Neural progenitor cell (in vitro differentiated cells): ENCODE measurements around the gene ITGB5. TPM values are rescaled to one million over a fixed set of nuclear protein-coding genes. Genes with fewer than 3 reads are reported as not detected.

Experiments
- DNase-seq: peaks from one replicate; pipeline ENCODE4 v3.0.0-alpha.2; 2016; ENCODE audit warnings: low spot score
- H2AFZ ChIP-seq: fragments of 200-600 bp; sonication (generic); replicated peaks from 2 replicates; pipeline ENCODE4 v1.6.1; 2016; ENCODE audit warnings: antibody characterized with exemption
- H3F3A ChIP-seq: fragments of 200-600 bp; sonication (generic); 2 replicates; pipeline ENCODE4 v1.6.1; 2016; ENCODE audit warnings: antibody characterized with exemption, low read depth
- H3K27ac ChIP-seq: fragments of 200-600 bp; sonication (generic); 2 replicates; pipeline ENCODE4 v1.5.1; 2016; ENCODE audit warnings: mild to moderate bottlenecking
- H3K27me3 ChIP-seq: fragments of 200-600 bp; sonication (generic); 2 replicates; pipeline ENCODE4 v1.6.1; 2016; ENCODE audit warnings: mild to moderate bottlenecking, moderate library complexity
- H3K36me3 ChIP-seq: fragments of 200-600 bp; sonication (generic); 2 replicates; pipeline ENCODE4 v1.5.1; 2016
- H3K4me1 ChIP-seq: fragments of 200-600 bp; sonication (generic); 2 replicates; pipeline ENCODE4 v1.6.1; 2016; ENCODE audit warnings: mixed run types
- H3K4me2 ChIP-seq: fragments of 200-600 bp; sonication (generic); 2 replicates; pipeline ENCODE4 v1.6.1; 2016
- H3K4me3 ChIP-seq: fragments of 200-600 bp; sonication (generic); 2 replicates; pipeline ENCODE4 v1.5.1; 2016
- H3K79me2 ChIP-seq: fragments of 200-600 bp; sonication (generic); 2 replicates; pipeline ENCODE4 v1.6.1; 2016; ENCODE audit warnings: low read depth
- H3K9ac ChIP-seq: fragments of 200-600 bp; sonication (generic); 2 replicates; pipeline ENCODE4 v1.6.1; 2016
- H3K9me3 ChIP-seq: fragments of 200-600 bp; sonication (generic); 2 replicates; pipeline ENCODE4 v1.5.1; 2016; ENCODE audit warnings: low read depth
- H4K20me1 ChIP-seq: fragments of 200-600 bp; sonication (generic); 2 replicates; pipeline ENCODE4 v1.6.1; 2016; ENCODE audit warnings: low read depth
- H3K27ac Mint-ChIP-seq: 3 replicates; pipeline ENCODE4 v1.8.0; 2021; ENCODE audit warnings: mixed read lengths
- H3K27me3 Mint-ChIP-seq: 2 replicates; pipeline ENCODE4 v1.8.0; 2022; ENCODE audit warnings: low read depth, mild to moderate bottlenecking, inconsistent platforms, moderate library complexity, mixed read lengths; ENCODE audit not compliant: insufficient read depth
- H3K36me3 Mint-ChIP-seq: 3 replicates; pipeline ENCODE4 v1.8.0; 2021; ENCODE audit warnings: mixed read lengths
- H3K4me1 Mint-ChIP-seq: 3 replicates; pipeline ENCODE4 v1.8.0; 2021; ENCODE audit warnings: mixed read lengths
- H3K4me3 Mint-ChIP-seq: 3 replicates; pipeline ENCODE4 v1.8.0; 2021; ENCODE audit warnings: mild to moderate bottlenecking, moderate library complexity, mixed read lengths
- H3K9me3 Mint-ChIP-seq: 3 replicates; pipeline ENCODE4 v1.8.0; 2020; ENCODE audit warnings: mixed read lengths
- EZH2 ChIP-seq: fragments of 200-600 bp; sonication (generic); IDR thresholded peaks from 2 replicates; pipeline ENCODE4 v1.6.1; 2017; ENCODE audit warnings: antibody characterized with exemption, mild to moderate bottlenecking, moderate library complexity
- EZH2phosphoT487 ChIP-seq: fragments of 200-600 bp; sonication (generic); IDR thresholded peaks from 2 replicates; pipeline ENCODE4 v1.6.1; 2017; ENCODE audit warnings: antibody characterized with exemption
- total RNA-seq: library from RNA; depleted of rRNA; stranded (reverse); fragments of >200 nt; gene quantifications from 2 replicates; pipeline ENCODE4 v1.2.3, GENCODE V29; 2015; ENCODE audit warnings: low replicate concordance
- TF ChIP-seq, protein P1 (sequence below): fragments of 200-600 bp; sonication (generic); IDR thresholded peaks from 2 replicates; pipeline ENCODE4 v1.5.1; 2017; ENCODE audit warnings: antibody characterized with exemption, mild to moderate bottlenecking

ITGB5 gene
- total RNA-seq, 1 donor from 2014 or later, result 55.8 TPM

DNA sequence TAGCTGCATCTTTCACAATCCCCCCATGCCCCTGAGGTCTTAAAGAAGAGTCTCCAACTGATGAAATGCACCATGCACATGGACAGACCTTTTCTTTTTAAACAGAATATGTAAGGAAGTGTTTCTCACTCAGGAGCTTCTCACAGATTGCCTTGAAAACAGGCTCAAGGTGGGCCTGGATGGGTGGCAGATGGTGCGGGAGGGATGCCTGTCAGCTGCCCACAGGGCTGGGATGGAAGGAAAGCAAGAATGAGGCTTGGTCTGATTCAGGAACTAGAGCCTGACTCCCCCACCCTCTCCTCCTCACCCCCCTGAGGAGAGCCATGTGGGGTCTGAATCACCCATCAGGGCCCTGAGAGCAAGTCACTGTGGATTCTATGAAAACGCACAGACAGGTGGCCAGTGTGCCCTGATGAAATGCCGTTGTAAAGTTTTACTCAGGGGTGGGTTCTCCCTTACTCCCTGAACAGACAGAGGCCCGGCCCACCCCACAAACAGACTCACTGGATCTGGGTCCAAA lies 89.7 kb downstream of the ITGB5 start:
- H3K9me3 ChIP-seq, result no peaks in the 10 kb centered on the region
- DNase-seq, result no peak
- peaks cover 2% of the 10 kb centered on the region for H3K27me3 Mint-ChIP-seq
- H3K4me1 Mint-ChIP-seq, result peaks cover 18% of the 10 kb centered on the region
- no peak overlapping the region for H3K4me2 ChIP-seq
- H3K79me2 ChIP-seq, result no peaks in the 10 kb centered on the region
- H3F3A ChIP-seq, result no peaks in the 10 kb centered on the region
- H3K27me3 ChIP-seq, result no peaks in the 10 kb centered on the region
- no peak overlapping the region for H3K9ac ChIP-seq
- peaks cover 11% of the 10 kb centered on the region for H3K36me3 Mint-ChIP-seq
- no peak overlapping the region for H3K4me3 Mint-ChIP-seq
- no peaks in the 10 kb centered on the region for H3K36me3 ChIP-seq
- no peak overlapping the region for H3K27ac ChIP-seq
- H3K4me3 ChIP-seq, result no peak overlapping the region
- H3K9me3 Mint-ChIP-seq, result no peaks in the 10 kb centered on the region
- no peaks in the 10 kb centered on the region for H4K20me1 ChIP-seq
- H3K4me1 ChIP-seq, result peaks cover 18% of the 10 kb centered on the region
- TF ChIP-seq, protein P1, sequence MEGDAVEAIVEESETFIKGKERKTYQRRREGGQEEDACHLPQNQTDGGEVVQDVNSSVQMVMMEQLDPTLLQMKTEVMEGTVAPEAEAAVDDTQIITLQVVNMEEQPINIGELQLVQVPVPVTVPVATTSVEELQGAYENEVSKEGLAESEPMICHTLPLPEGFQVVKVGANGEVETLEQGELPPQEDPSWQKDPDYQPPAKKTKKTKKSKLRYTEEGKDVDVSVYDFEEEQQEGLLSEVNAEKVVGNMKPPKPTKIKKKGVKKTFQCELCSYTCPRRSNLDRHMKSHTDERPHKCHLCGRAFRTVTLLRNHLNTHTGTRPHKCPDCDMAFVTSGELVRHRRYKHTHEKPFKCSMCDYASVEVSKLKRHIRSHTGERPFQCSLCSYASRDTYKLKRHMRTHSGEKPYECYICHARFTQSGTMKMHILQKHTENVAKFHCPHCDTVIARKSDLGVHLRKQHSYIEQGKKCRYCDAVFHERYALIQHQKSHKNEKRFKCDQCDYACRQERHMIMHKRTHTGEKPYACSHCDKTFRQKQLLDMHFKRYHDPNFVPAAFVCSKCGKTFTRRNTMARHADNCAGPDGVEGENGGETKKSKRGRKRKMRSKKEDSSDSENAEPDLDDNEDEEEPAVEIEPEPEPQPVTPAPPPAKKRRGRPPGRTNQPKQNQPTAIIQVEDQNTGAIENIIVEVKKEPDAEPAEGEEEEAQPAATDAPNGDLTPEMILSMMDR, result no peak
- TF ChIP-seq EZH2phosphoT487 (no peak), EZH2 (no peak)
- H2AFZ ChIP-seq, result no peak overlapping the region
- H3K27ac Mint-ChIP-seq, result peak overlapping the region; percentile 95

DNA sequence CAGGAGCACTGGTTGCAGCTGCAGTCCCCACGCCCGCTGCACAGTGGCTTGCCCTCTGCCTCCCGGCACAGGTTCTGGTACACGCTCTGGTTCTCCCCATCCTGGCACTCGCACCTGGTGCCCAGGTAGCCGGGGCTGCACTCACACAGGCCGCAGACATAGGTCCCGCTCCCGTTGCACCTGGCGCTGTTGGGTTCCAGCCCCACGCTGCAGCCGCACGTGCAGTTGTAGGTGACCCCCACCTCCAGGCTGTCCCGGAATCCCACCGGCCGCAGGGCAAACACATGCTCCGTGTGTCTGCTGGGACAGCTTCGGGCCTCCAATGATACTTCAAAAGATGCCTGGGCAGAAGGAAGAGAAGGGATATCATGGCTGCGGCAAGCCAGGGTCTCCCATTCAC lies 90.7 kb downstream of the ITGB5 start:
- H3K36me3 Mint-ChIP-seq, result peaks cover 12% of the 10 kb centered on the region

DNA sequence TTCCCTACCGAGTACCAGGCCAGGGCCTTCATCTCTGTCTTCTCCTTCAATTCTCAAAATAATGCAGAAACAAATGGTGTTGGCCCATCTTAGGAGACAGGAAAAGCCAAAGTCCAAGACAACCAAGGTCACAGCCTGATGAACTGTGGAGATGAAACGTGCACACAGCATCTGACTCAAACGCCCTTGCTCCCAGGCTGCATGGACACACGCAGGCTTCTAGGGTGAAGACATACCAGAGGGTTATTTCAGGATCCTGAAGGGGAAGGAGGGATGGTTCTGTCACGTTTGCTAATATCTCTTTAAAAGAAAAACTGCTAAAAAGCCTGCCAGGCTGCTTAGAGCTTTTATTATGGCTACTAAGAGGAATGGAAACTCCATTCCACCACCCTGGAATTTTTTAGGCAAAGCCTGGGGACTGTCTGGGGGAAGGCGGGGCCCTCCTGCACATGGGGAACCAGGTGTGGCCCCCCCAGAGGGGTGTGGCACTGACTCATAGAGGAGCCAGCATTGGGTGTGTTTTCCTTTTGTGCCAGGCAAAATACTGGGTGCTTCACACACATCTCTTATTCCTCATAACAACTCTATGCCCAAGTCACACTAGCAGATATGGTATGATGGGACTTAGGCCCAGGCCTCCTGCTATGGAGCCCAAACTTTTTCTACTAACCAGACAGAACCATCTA lies 94.0 kb downstream of the ITGB5 start:
- H3K27ac ChIP-seq, result no peak overlapping the region
- Mint-ChIP-seq H3K27ac (no peak overlapping the region), H3K4me3 (no peak overlapping the region), H3K36me3 (peaks cover 16% of the 10 kb centered on the region), H3K9me3 (no peaks in the 10 kb centered on the region), H3K27me3 (peaks cover 2% of the 10 kb centered on the region), H3K4me1 (no peaks in the 10 kb centered on the region)
- H3K4me2 ChIP-seq, result no peak overlapping the region
- H4K20me1 ChIP-seq, result peaks cover 4% of the 10 kb centered on the region
- no peak overlapping the region for H3K4me3 ChIP-seq
- no peak overlapping the region for H3K9ac ChIP-seq
- TF ChIP-seq, protein P1, result no peak
- TF ChIP-seq EZH2phosphoT487 (no peak), EZH2 (no peak)
- H3K9me3 ChIP-seq, result no peaks in the 10 kb centered on the region
- H3K27me3 ChIP-seq, result no peaks in the 10 kb centered on the region
- H2AFZ ChIP-seq, result no peak overlapping the region
- H3K36me3 ChIP-seq, result no peaks in the 10 kb centered on the region
- no peaks in the 10 kb centered on the region for H3K4me1 ChIP-seq
- H3F3A ChIP-seq, result peaks cover 5% of the 10 kb centered on the region
- no peaks in the 10 kb centered on the region for H3K79me2 ChIP-seq
- DNase-seq, result no peak

More for the DNA sequence above, 90.7 kb downstream of the ITGB5 start:
- no peaks in the 10 kb centered on the region for H3K79me2 ChIP-seq
- Mint-ChIP-seq H3K9me3 (no peaks in the 10 kb centered on the region), H3K27me3 (peaks cover 2% of the 10 kb centered on the region), H3K4me3 (no peak overlapping the region), H3K4me1 (peaks cover 9% of the 10 kb centered on the region), H3K27ac (no peak overlapping the region)
- no peaks in the 10 kb centered on the region for H3K36me3 ChIP-seq
- H3K4me1 ChIP-seq, result peaks cover 11% of the 10 kb centered on the region
- no peak overlapping the region for H3K4me2 ChIP-seq
- TF ChIP-seq EZH2 (no peak), EZH2phosphoT487 (no peak)
- TF ChIP-seq, protein P1, result no peak
- no peaks in the 10 kb centered on the region for H4K20me1 ChIP-seq
- no peaks in the 10 kb centered on the region for H3F3A ChIP-seq
- no peak overlapping the region for H2AFZ ChIP-seq
- no peak for DNase-seq
- no peak overlapping the region for H3K9ac ChIP-seq
- H3K27me3 ChIP-seq, result no peaks in the 10 kb centered on the region
- no peak overlapping the region for H3K27ac ChIP-seq
- H3K9me3 ChIP-seq, result no peaks in the 10 kb centered on the region
- no peak overlapping the region for H3K4me3 ChIP-seq
